Keratinocyte (primary cell): ENCODE results near the gene LAPTM5. TPM values are rescaled to one million over a fixed set of nuclear protein-coding genes. Genes with fewer than 3 reads are reported as not detected.

Experiments
- DNase-seq: peaks from one replicate; pipeline ENCODE4 v3.0.0-alpha.2; 2011; ENCODE audit warnings: low read depth, missing footprints, low spot score
- FAIRE-seq: peaks from 2 replicates; lab custom pipeline; 2011; peaks lifted over from hg19 to GRCh38; lab: Jason Lieb, UNC
- H2AFZ ChIP-seq: 2 replicates; pipeline ENCODE4 v1.6.0; 2012; ENCODE audit warnings: low read length, control low read depth, inconsistent platforms; ENCODE audit not compliant: control insufficient read depth
- H3K27ac ChIP-seq: 2 replicates; pipeline ENCODE4 v1.5.1; 2011; ENCODE audit warnings: low read length; ENCODE audit not compliant: control insufficient read depth, insufficient read depth
- H3K27me3 ChIP-seq: 3 replicates; pipeline ENCODE4 v1.6.0; 2011; ENCODE audit warnings: low read length; ENCODE audit not compliant: control insufficient read depth, insufficient read depth; ENCODE audit errors: extremely low read depth
- H3K36me3 ChIP-seq, 2 experiments: 2 replicates in 1 of 2; 3 replicates in 1 of 2; pipeline ENCODE4 v1.5.1; 2011; ENCODE audit warnings: low read length in 2 of 2, mild to moderate bottlenecking in 1 of 2; ENCODE audit not compliant: control insufficient read depth in 2 of 2, insufficient read depth in 2 of 2; ENCODE audit errors: extremely low read depth in 1 of 2
- H3K4me1 ChIP-seq: 3 replicates; pipeline ENCODE4 v1.5.1; 2011; ENCODE audit warnings: low read length; ENCODE audit not compliant: control insufficient read depth, insufficient read depth; ENCODE audit errors: extremely low read depth
- H3K4me2 ChIP-seq: 3 replicates; pipeline ENCODE4 v1.6.0; 2011; ENCODE audit warnings: low read depth, low read length; ENCODE audit not compliant: control insufficient read depth, insufficient read depth; ENCODE audit errors: extremely low read depth
- H3K4me3 ChIP-seq, 3 experiments: fragments of 200-600 bp in 1 of 3; sonication (generic) in 1 of 3; 2 replicates in 2 of 3; 3 replicates in 1 of 3; pipeline ENCODE4 v1.5.1; 2011 to 2016; ENCODE audit warnings: low read length in 3 of 3, mild to moderate bottlenecking in 3 of 3, control low read depth in 2 of 3, inconsistent platforms in 1 of 3, low read depth in 1 of 3, mixed read lengths in 1 of 3, mixed run types in 1 of 3, moderate library complexity in 1 of 3; ENCODE audit not compliant: control insufficient read depth in 2 of 3, insufficient read depth in 2 of 3; ENCODE audit errors: extremely low read depth in 1 of 3
- H3K79me2 ChIP-seq: 2 replicates; pipeline ENCODE4 v1.6.0; 2012; ENCODE audit warnings: low read length; ENCODE audit not compliant: control insufficient read depth, insufficient read depth
- H3K9ac ChIP-seq: 3 replicates; pipeline ENCODE4 v1.6.0; 2011; ENCODE audit warnings: low read length; ENCODE audit not compliant: control insufficient read depth, insufficient read depth; ENCODE audit errors: extremely low read depth
- H3K9me1 ChIP-seq: 3 replicates; pipeline ENCODE4 v1.6.0; 2011; ENCODE audit warnings: low read length; ENCODE audit not compliant: control insufficient read depth, insufficient read depth; ENCODE audit errors: extremely low read depth
- H3K9me3 ChIP-seq: 2 replicates; pipeline ENCODE4 v1.5.1; 2012; ENCODE audit warnings: low read depth, low read length; ENCODE audit not compliant: control insufficient read depth
- H4K20me1 ChIP-seq: 3 replicates; pipeline ENCODE4 v1.6.0; 2011; ENCODE audit warnings: low read length; ENCODE audit not compliant: control insufficient read depth, insufficient read depth; ENCODE audit errors: extremely low read depth
- CTCF ChIP-seq, 3 experiments: IDR thresholded peaks in 1 of 3; conservative IDR thresholded peaks in 1 of 3; optimal IDR thresholded peaks in 1 of 3; 2 replicates in 2 of 3; 3 replicates in 1 of 3; pipeline versions ENCODE3 to v1.5.1; 2011; ENCODE audit warnings: low read length in 3 of 3, mild to moderate bottlenecking in 3 of 3, moderate library complexity in 2 of 3, control low read depth in 1 of 3, inconsistent platforms in 1 of 3; ENCODE audit not compliant: insufficient read depth in 2 of 3; ENCODE audit errors: extremely low read depth in 1 of 3
- EZH2 ChIP-seq: IDR thresholded peaks from one replicate; pipeline ENCODE4 v1.6.1; 2012; ENCODE audit warnings: inconsistent platforms, mild to moderate bottlenecking, low read length, moderate library complexity
- dilution Hi-C: fragments of 300-500 bp; cut with MboI; formaldehyde crosslinking; loops from one replicate; pipeline ENCODE4 v1.7.0; 2020; ENCODE audit warnings: low sequenced_read_pairs; ENCODE audit not compliant: extremely low pct_ligation_motif_present
- polyA plus RNA-seq, 5 experiments: library from polyadenylated mRNA; depleted of rRNA in 3 of 5; stranded (reverse) in 3 of 5; stranded (forward) in 1 of 5; unstranded in 1 of 5; fragments of >200 nt; gene quantifications; 1 replicate in 1 of 5; 2 replicates in 3 of 5; 3 replicates in 1 of 5; pipeline versions ENCODE4 v1.2.1 to v1.2.3, GENCODE V29; 2011 to 2012; ENCODE audit warnings: missing spikeins in 2 of 5, low read depth in 1 of 5, low replicate concordance in 1 of 5

The LAPTM5 gene
- polyA plus RNA-seq, 1 donor (not counting 4 experiments of a cell fraction or from before 2014, with no cell fraction given) = 0.18 TPM

GRCh38 chr1:30730346-30731108 lies 27.0 kb downstream of the LAPTM5 start:
- no peaks in the 10 kb centered on the region for H3K79me2 ChIP-seq
- no peaks in the 10 kb centered on the region for H3K4me1 ChIP-seq
- H2AFZ ChIP-seq = no peak overlapping the region
- H3K4me3 ChIP-seq = no peak overlapping the region
- no peaks in the 10 kb centered on the region for H3K36me3 ChIP-seq
- TF ChIP-seq EZH2 = no peak
- TF ChIP-seq CTCF (optimal IDR thresholded peaks at IDR 0.05 in 1 of 3, IDR thresholded peaks at IDR 0.05 in 1 of 3, conservative IDR thresholded peaks at IDR 0.05 in 1 of 3; ENCODE audit: extremely low read depth in 1 of 3, insufficient read depth in 2 of 3, low read length in 3 of 3) = no peak
- H3K9me1 ChIP-seq = no peaks in the 10 kb centered on the region
- no peaks in the 10 kb centered on the region for H3K9me3 ChIP-seq
- H3K9ac ChIP-seq = no peak overlapping the region
- DNase-seq (no peak), FAIRE-seq (no peak)
- no peaks in the 10 kb centered on the region for H3K27me3 ChIP-seq
- H3K4me2 ChIP-seq = no peak overlapping the region
- no peaks in the 10 kb centered on the region for H4K20me1 ChIP-seq
- no peak overlapping the region for H3K27ac ChIP-seq
- dilution Hi-C loops = no loop called here

GRCh38 chr1:30729901-30730300 lies 27.7 kb downstream of the LAPTM5 start:
- Histone ChIP-seq H3K9ac (no peak overlapping the region), H3K27ac (no peak overlapping the region), H2AFZ (no peak overlapping the region), H3K4me2 (no peak overlapping the region), H3K4me3 (no peak overlapping the region), H4K20me1 (no peaks in the 10 kb centered on the region), H3K79me2 (no peaks in the 10 kb centered on the region), H3K36me3 (no peaks in the 10 kb centered on the region), H3K4me1 (no peaks in the 10 kb centered on the region), H3K9me1 (no peaks in the 10 kb centered on the region), H3K27me3 (no peaks in the 10 kb centered on the region), H3K9me3 (no peaks in the 10 kb centered on the region)
- TF ChIP-seq CTCF (optimal IDR thresholded peaks at IDR 0.05 in 1 of 3, IDR thresholded peaks at IDR 0.05 in 1 of 3, conservative IDR thresholded peaks at IDR 0.05 in 1 of 3; ENCODE audit: extremely low read depth in 1 of 3, insufficient read depth in 2 of 3, low read length in 3 of 3) (no peak), EZH2 (no peak)
- DNase-seq (no peak), FAIRE-seq (no peak)
- dilution Hi-C loops = no loop called here
